Thyroid gland (tissue), 4 donors: ENCODE results near the gene POLR3H.

ENCODE experiments used
- CTCF ChIP-seq, 6 experiments: fragments of 200-600 bp in 3 of 6; fragments of 450-650 bp in 3 of 6; sonication (generic) in 3 of 6; IDR thresholded peaks; one replicate each; pipeline ENCODE4 v1.5.1; 2016 to 2019; ENCODE audit warnings: antibody characterized with exemption in 6 of 6, mild to moderate bottlenecking in 2 of 6, inconsistent platforms in 1 of 6, moderate library complexity in 1 of 6
- POLR2A ChIP-seq, 2 donors: fragments of 450-650 bp; IDR thresholded peaks; one replicate each; pipeline ENCODE4 v1.6.1; 2017; ENCODE audit warnings: antibody characterized with exemption in 2 of 2, mild to moderate bottlenecking in 2 of 2, moderate library complexity in 1 of 2

GRCh38 chr22:41584881-41585280 is 40.6 kb upstream of the POLR3H start:
- TF ChIP-seq CTCF (IDR thresholded peaks at IDR 0.05) (no peak), POLR2A (IDR thresholded peaks at IDR 0.05) (no peak)
